SK-N-SH treated with all-trans-retinoic acid at 6 μM for 48 hours (cell line): ENCODE results near the gene PXDC1.

Source experiments
- BACH2 ChIP-seq: fragments of 250-450 bp; sonication (Bioruptor Pico); IDR thresholded peaks from 2 replicates; pipeline ENCODE4 v1.9.0; 2021; ENCODE audit warnings: mild to moderate bottlenecking, borderline replicate concordance
- CREB5 ChIP-seq: fragments of 250-450 bp; sonication (Bioruptor Pico); IDR thresholded peaks from 2 replicates; pipeline ENCODE4 v1.5.1; 2020; ENCODE audit warnings: low read depth, mild to moderate bottlenecking, moderate library complexity
- ESRRG ChIP-seq: fragments of 250-450 bp; sonication (Bioruptor Pico); IDR thresholded peaks from 2 replicates; pipeline ENCODE4 v1.6.1; 2021; ENCODE audit warnings: mild to moderate bottlenecking
- OSR1 ChIP-seq: fragments of 250-450 bp; sonication (Bioruptor Pico); IDR thresholded peaks from 2 replicates; pipeline ENCODE4 v1.8.0; 2022; ENCODE audit warnings: moderate library complexity, mild to moderate bottlenecking, inconsistent platforms
- POU6F1 ChIP-seq: fragments of 250-450 bp; sonication (Bioruptor Pico); IDR thresholded peaks from 2 replicates; pipeline ENCODE4 v1.8.0; 2021; ENCODE audit warnings: low read depth, mild to moderate bottlenecking, moderate library complexity, borderline replicate concordance
- PPARA ChIP-seq: fragments of 250-450 bp; sonication (Bioruptor Pico); IDR thresholded peaks from 2 replicates; pipeline ENCODE4 v1.5.0; 2020; ENCODE audit warnings: mild to moderate bottlenecking, borderline replicate concordance
- RARB ChIP-seq: fragments of 250-450 bp; sonication (Bioruptor Pico); IDR thresholded peaks from 2 replicates; pipeline ENCODE4 v1.8.0; 2021; ENCODE audit warnings: mild to moderate bottlenecking, moderate library complexity
- SNAI2 ChIP-seq: fragments of 250-450 bp; sonication (Bioruptor Pico); IDR thresholded peaks from 2 replicates; pipeline ENCODE4 v1.5.0; 2020; ENCODE audit warnings: mild to moderate bottlenecking, moderate library complexity
- ZC3H10 ChIP-seq: fragments of 250-450 bp; sonication (Bioruptor Pico); IDR thresholded peaks from 2 replicates; pipeline ENCODE4 v1.5.1; 2021; ENCODE audit warnings: mild to moderate bottlenecking, moderate library complexity
- ZNF565 ChIP-seq: fragments of 450-650 bp; formaldehyde crosslinking; conservative IDR thresholded peaks from 2 replicates; pipeline ENCODE4 v1.5.0; 2020; ENCODE audit warnings: low read depth, mild to moderate bottlenecking, moderate library complexity
- TF ChIP-seq, protein P1 (sequence below): fragments of 250-450 bp; sonication (Bioruptor Pico); IDR thresholded peaks from 2 replicates; pipeline ENCODE4 v1.8.0; 2020; ENCODE audit warnings: mild to moderate bottlenecking, moderate library complexity, borderline replicate concordance

DNA sequence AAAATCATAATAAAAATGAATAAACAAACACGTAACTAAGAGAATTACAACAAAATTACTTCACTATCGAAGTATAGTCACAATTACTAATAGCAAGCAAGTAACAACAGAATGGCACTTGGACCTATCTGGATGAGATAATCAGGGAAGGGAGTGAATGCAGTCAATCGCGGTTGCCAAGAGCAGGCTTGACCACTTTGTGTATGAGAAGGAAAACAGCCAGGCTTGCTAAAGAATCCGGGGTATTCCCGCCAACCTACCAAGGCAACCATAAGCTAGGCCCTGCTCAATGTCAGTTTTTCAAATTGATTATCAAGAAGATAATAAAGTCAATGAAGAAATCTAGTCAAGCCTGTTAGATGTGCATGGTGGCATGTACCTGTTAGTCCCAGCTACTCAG lies 39.7 kb downstream of the PXDC1 start:
- TF ChIP-seq, protein P1, sequence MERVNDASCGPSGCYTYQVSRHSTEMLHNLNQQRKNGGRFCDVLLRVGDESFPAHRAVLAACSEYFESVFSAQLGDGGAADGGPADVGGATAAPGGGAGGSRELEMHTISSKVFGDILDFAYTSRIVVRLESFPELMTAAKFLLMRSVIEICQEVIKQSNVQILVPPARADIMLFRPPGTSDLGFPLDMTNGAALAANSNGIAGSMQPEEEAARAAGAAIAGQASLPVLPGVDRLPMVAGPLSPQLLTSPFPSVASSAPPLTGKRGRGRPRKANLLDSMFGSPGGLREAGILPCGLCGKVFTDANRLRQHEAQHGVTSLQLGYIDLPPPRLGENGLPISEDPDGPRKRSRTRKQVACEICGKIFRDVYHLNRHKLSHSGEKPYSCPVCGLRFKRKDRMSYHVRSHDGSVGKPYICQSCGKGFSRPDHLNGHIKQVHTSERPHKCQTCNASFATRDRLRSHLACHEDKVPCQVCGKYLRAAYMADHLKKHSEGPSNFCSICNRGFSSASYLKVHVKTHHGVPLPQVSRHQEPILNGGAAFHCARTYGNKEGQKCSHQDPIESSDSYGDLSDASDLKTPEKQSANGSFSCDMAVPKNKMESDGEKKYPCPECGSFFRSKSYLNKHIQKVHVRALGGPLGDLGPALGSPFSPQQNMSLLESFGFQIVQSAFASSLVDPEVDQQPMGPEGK (CRISPR knock-in tag) = no peak
- TF ChIP-seq ZNF565 (CRISPR knock-in tag) = no peak
- no peak for TF ChIP-seq BACH2
- no peak for TF ChIP-seq RARB (CRISPR knock-in tag)
- no peak for TF ChIP-seq POU6F1 (CRISPR knock-in tag)
- TF ChIP-seq ESRRG (CRISPR knock-in tag) = no peak
- no peak for TF ChIP-seq ZC3H10 (CRISPR knock-in tag)
- no peak for TF ChIP-seq OSR1 (CRISPR knock-in tag)
- TF ChIP-seq CREB5 (CRISPR knock-in tag) = no peak
- TF ChIP-seq SNAI2 (CRISPR knock-in tag) = no peak
- TF ChIP-seq PPARA = no peak
